ENCODE measurements around the gene DYNLRB1.

DYNLRB1 gene

GRCh38 chr20:34532756-34533155 is 16.5 kb downstream of the DYNLRB1 start:
- no peak for DNase-seq (ENCODE audit: low read depth in 4 of 4, low spot score in 1 of 4)

- DNase-seq (ENCODE audit: low read depth in 4 of 4, low spot score in 1 of 4), result no peak
Observed at GRCh38 chr20:34534391-34535165, 18.4 kb downstream of the DYNLRB1 start.

GRCh38 chr20:34535301-34535840 is 19.1 kb downstream of the DYNLRB1 start:
- DNase-seq (ENCODE audit: low read depth in 4 of 4, low spot score in 1 of 4), result no peak

- no peak for DNase-seq (ENCODE audit: low read depth in 4 of 4, low spot score in 1 of 4)
Observed at GRCh38 chr20:34535857-34536256, 19.6 kb downstream of the DYNLRB1 start.

- DNase-seq (ENCODE audit: low read depth in 4 of 4, low spot score in 1 of 4), result peak in 1 of 4 experiments; percentile 32
Observed at GRCh38 chr20:34536798-34537394, 20.7 kb downstream of the DYNLRB1 start.

GRCh38 chr20:34537651-34538050 is 21.4 kb downstream of the DYNLRB1 start:
- DNase-seq (ENCODE audit: low read depth in 4 of 4, low spot score in 1 of 4), result no peak

GRCh38 chr20:34538671-34539123 is 22.5 kb downstream of the DYNLRB1 start:
- peak in 2 of 4 experiments; percentile 29 to 43 for DNase-seq (ENCODE audit: low read depth in 4 of 4, low spot score in 1 of 4)

- no peak for DNase-seq (ENCODE audit: low read depth in 4 of 4, low spot score in 1 of 4)
Observed at GRCh38 chr20:34539756-34540155, 23.5 kb downstream of the DYNLRB1 start.

- DNase-seq (ENCODE audit: low read depth in 4 of 4, low spot score in 1 of 4), result no peak
Observed at GRCh38 chr20:34540596-34541263, 24.5 kb downstream of the DYNLRB1 start.

- no peak for DNase-seq (ENCODE audit: low read depth in 4 of 4, low spot score in 1 of 4)
Observed at GRCh38 chr20:34541264-34541901, 25.2 kb downstream of the DYNLRB1 start.

DNA sequence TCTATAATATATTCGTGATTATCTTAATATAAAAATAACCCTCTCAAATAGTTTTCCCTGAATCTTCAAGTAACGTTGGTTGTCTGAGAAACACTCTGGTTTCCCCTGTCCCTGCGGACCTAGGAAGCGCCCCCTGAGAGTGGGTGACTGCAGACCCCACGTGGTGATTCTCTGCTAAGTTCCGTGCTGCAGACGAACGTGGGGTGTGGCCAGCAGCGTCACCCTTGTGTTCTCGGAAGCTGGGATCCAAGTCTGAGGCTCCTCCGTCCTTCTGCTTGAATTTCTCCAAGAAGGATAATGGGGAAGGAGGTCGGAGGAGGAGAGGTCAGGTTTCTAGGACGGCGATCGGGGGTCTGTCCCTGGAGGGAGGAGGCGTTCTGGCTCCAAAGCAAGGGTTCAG is 25.7 kb downstream of the DYNLRB1 start:
- DNase-seq (ENCODE audit: low read depth in 4 of 4, low spot score in 1 of 4), result no peak

DNA sequence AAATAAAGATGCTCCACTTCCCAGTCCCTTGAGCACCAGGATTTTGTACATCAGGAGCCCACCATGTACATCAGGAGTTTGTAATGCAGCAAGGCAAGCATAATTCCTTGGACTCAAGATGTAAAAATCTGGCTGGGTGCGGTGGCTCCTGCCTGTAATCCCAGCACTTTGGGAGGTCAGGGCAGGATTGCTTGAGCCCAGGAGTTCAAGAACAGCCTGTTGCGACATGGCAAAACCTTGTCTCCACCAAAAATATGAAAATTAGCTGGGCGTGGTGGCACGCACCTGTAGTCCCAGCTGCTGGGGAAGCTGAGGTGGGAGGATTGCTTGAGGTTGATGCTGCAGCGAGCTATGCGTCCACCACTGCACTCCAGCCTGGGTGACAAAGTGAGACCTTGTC is 26.2 kb downstream of the DYNLRB1 start:
- no peak for DNase-seq (ENCODE audit: low read depth in 4 of 4, low spot score in 1 of 4)

DNA sequence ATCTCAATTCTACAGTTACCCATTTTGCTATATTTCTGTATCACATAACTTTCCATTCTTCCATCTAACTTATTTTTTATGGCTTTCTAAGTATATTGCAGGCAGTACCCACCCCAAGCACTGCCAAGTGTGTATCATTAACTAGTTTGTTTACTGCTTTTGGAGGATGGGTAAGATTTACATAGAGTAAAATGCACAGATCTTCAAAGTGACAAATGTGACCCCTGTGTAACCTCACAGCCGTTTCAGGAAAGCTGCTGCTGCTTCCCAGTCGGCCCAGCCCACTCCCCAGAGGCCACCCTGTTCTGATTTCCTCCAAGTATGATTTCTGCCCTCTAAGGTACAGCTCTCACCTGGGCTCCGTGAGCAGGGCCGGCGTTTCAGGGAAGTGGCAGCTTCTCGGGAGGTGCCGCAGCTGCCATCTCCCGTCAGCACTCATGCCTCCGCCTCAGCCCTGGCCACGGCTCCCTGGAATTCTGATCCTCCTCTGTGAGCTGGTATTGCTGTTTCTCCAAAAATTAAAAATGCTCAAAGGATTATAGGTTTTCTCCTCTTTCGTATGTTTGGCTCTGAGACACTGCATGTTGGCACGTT is 27.3 kb downstream of the DYNLRB1 start:
- no peak for DNase-seq (ENCODE audit: low read depth in 4 of 4, low spot score in 1 of 4)

- DNase-seq (ENCODE audit: low read depth in 4 of 4, low spot score in 1 of 4), result no peak
Observed at GRCh38 chr20:34544109-34544796, 28.0 kb downstream of the DYNLRB1 start.

DNA sequence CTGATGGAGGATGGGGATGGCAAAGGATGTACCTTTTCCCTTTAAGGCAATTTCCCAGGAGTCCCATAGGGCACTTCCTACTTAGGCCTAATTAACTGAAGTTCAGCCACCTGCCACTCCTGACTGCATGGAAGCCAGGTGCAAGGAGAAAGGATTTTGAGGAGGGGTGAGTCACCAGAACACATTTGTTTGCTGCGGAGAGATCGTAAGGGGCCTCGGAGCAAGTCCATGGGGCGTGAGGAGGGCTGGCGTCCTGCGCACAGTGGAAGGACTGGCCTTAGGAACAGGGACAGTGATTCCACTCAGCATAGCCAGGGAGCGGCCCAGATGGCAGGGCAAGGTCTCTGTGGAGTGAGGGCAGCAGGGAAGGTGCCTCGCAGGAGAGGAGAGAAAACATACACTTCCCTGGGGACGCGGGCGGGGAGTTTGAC is 30.5 kb downstream of the DYNLRB1 start:
- no peak for DNase-seq (ENCODE audit: low read depth in 4 of 4, low spot score in 1 of 4)

GRCh38 chr20:34547844-34548613 is 31.8 kb downstream of the DYNLRB1 start:
- DNase-seq (ENCODE audit: low read depth in 4 of 4, low spot score in 1 of 4), result no peak

- DNase-seq (ENCODE audit: low read depth in 4 of 4, low spot score in 1 of 4), result no peak
Observed at GRCh38 chr20:34549291-34549928, 33.2 kb downstream of the DYNLRB1 start.

GRCh38 chr20:34549929-34550305 is 33.7 kb downstream of the DYNLRB1 start:
- no peak for DNase-seq (ENCODE audit: low read depth in 4 of 4, low spot score in 1 of 4)

GRCh38 chr20:34552569-34552968 is 36.3 kb downstream of the DYNLRB1 start:
- DNase-seq (ENCODE audit: low read depth in 4 of 4, low spot score in 1 of 4), result no peak
